Fibroblast of pulmonary artery (primary cell): Measurements from ENCODE around the gene NKD1.

Source experiments
- DNase-seq: peaks from one replicate; pipeline ENCODE4 v3.0.0-alpha.2; 2010; ENCODE audit warnings: low read depth
- H3K4me3 ChIP-seq: replicated peaks from 2 replicates; pipeline ENCODE4 v1.5.1; 2011; ENCODE audit warnings: low read depth, mild to moderate bottlenecking, control low read depth, low read length, moderate library complexity
- TF ChIP-seq, protein P1 (sequence below): IDR thresholded peaks from 2 replicates; pipeline ENCODE4 v1.5.1; 2011; ENCODE audit warnings: mild to moderate bottlenecking, control low read depth, low read length, inconsistent platforms; ENCODE audit errors: missing control alignments

NKD1 gene

GRCh38 chr16:50640391-50640790 lies 92.2 kb downstream of the NKD1 start:
- no peak overlapping the region for H3K4me3 ChIP-seq
- TF ChIP-seq, protein P1, sequence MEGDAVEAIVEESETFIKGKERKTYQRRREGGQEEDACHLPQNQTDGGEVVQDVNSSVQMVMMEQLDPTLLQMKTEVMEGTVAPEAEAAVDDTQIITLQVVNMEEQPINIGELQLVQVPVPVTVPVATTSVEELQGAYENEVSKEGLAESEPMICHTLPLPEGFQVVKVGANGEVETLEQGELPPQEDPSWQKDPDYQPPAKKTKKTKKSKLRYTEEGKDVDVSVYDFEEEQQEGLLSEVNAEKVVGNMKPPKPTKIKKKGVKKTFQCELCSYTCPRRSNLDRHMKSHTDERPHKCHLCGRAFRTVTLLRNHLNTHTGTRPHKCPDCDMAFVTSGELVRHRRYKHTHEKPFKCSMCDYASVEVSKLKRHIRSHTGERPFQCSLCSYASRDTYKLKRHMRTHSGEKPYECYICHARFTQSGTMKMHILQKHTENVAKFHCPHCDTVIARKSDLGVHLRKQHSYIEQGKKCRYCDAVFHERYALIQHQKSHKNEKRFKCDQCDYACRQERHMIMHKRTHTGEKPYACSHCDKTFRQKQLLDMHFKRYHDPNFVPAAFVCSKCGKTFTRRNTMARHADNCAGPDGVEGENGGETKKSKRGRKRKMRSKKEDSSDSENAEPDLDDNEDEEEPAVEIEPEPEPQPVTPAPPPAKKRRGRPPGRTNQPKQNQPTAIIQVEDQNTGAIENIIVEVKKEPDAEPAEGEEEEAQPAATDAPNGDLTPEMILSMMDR = no peak
- no peak for DNase-seq

DNA sequence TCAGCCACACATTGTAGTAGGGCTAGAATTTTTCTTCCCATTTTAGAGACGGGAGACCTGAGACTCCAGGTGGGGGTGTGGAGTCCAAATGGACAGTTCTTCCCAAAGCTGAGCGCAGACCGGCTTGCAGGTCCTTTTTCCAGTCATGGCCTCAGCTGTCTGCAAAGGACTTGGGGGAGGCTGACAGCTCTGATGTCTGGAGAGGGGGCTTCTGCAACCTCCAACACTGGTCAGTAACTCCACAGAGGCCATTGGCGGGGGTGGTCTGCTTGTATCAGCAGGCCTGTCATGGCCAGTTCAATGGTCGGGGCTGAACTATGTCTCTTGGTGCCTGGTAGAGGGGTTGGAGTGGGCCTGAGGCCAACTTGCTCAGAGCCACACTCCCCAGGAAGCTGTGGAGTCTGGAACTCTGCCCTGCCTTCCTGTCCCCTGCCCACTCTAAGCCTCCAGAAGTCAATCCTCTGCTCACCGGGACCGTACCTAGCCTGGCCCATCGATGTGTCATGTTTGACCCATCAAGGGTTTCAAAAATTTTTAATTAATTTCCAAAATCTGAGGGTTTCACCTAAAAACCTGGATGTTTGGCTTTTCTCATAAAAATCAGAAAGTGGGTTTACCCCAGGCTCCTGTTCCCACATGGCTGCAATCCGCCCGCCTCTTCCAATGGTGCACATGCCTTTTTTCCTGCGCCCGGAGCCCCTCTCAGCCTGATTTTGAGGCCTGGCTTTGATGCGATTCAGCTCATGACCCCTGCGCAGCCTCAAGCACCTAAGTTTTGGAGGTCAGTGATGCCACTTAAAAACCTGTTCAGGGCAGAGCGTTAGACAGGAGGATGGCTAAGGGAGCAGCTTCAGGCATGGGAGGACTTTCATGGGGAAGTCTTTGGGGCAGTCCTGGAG lies 93.0 kb downstream of the NKD1 start:
- DNase-seq = no peak
- no peak overlapping the region for H3K4me3 ChIP-seq
- TF ChIP-seq, protein P1 = no peak

DNA sequence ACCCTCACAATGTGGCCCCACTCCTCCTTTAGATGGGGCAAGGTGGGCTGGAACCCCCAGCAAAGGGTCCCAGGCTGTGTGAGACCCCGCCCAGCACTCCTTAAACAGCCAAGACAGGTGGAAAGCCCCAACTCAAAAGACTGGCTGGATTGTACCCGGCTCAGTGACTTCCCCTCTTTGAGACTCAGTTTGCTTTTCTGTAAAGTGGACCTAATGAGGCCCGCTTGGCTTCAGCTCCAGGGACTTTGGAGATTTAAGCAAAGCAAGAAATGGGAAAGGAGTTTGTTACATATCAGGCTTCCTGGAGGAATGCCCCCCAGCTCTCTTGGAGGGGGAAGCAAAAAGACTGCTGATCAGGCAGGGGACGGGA lies 93.6 kb downstream of the NKD1 start:
- TF ChIP-seq, protein P1 = no peak
- no peak for DNase-seq
- no peak overlapping the region for H3K4me3 ChIP-seq

GRCh38 chr16:50642349-50642748 lies 94.2 kb downstream of the NKD1 start:
- DNase-seq = no peak
- no peak overlapping the region for H3K4me3 ChIP-seq
- TF ChIP-seq, protein P1 = no peak

- TF ChIP-seq, protein P1 = no peak
- no peak for DNase-seq
- no peak overlapping the region for H3K4me3 ChIP-seq
These were observed 95.0 kb downstream of the NKD1 start for GRCh38 chr16:50643192-50643591.

- H3K4me3 ChIP-seq = no peak overlapping the region
- no peak for DNase-seq
- TF ChIP-seq, protein P1 = no peak
These were observed 96.0 kb downstream of the NKD1 start for GRCh38 chr16:50644245-50644644.

DNA sequence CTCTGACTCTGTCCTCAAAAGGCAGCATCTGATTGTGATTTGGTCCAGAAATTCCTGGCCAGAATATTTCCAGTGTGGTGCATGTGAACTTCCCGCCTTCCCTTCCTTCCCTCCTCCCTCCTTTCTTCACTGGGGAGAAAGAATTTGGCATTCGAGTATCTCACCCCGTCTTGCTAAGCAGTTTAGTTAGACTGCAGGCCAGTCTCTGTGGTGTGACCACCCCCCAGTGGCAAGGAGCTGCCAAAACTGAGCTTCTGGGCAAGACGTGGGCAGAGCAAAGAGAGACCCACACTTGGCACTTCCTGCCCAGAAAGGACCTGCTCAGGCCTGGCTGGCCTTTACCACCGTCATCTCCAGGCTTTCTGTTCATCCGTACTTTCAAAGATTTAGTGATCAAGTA lies 96.5 kb downstream of the NKD1 start:
- DNase-seq = peak; percentile 23
- TF ChIP-seq, protein P1 = peak; percentile 29

More for the DNA sequence above, 96.5 kb downstream of the NKD1 start:
- no peak overlapping the region for H3K4me3 ChIP-seq
